Progenitor cell of endocrine pancreas (in vitro differentiated cells): ENCODE results near the gene CHRM4. TPM values are rescaled to one million over a fixed set of nuclear protein-coding genes. Genes with fewer than 3 reads are reported as not detected.

ENCODE experiments used
- DNase-seq: peaks from one replicate; pipeline ENCODE4 v3.0.0; 2021; ENCODE audit warnings: low spot score; ENCODE audit not compliant: unreplicated experiment
- H3K27ac Mint-ChIP-seq: 2 replicates; pipeline ENCODE4 v1.8.0; 2021; ENCODE audit warnings: mild to moderate bottlenecking, moderate library complexity, mixed read lengths
- H3K27me3 Mint-ChIP-seq: 2 replicates; pipeline ENCODE4 v1.8.0; 2021; ENCODE audit warnings: mixed read lengths
- H3K36me3 Mint-ChIP-seq: 2 replicates; pipeline ENCODE4 v1.8.0; 2022; ENCODE audit warnings: mixed read lengths; ENCODE audit not compliant: insufficient read depth
- H3K4me1 Mint-ChIP-seq: 2 replicates; pipeline ENCODE4 v1.8.0; 2021; ENCODE audit warnings: low read depth, mixed read lengths
- H3K4me3 Mint-ChIP-seq: 2 replicates; pipeline ENCODE4 v1.8.0; 2021; ENCODE audit warnings: low read depth, mild to moderate bottlenecking, moderate library complexity, mixed read lengths
- H3K9me3 Mint-ChIP-seq: 2 replicates; pipeline ENCODE4 v1.8.0; 2021; ENCODE audit warnings: low read depth, mixed read lengths
- CTCF ChIP-seq: fragments of 200-600 bp; sonication (generic); IDR thresholded peaks from one replicate; pipeline ENCODE4 v1.5.0; 2021; ENCODE audit warnings: antibody characterized with exemption, mild to moderate bottlenecking; ENCODE audit not compliant: unreplicated experiment
- total RNA-seq: library from RNA; stranded (reverse); gene quantifications from 2 replicates; pipeline ENCODE4 v1.2.1, GENCODE V29; 2021

CHRM4 gene
- total RNA-seq, 1 donor from 2014 or later = 0.81 TPM

GRCh38 chr11:46353698-46354097 is 37.9 kb downstream of the CHRM4 start:
- peaks cover 19% of the 10 kb centered on the region for H3K4me1 Mint-ChIP-seq
- DNase-seq = no peak
- no peaks in the 10 kb centered on the region for H3K27me3 Mint-ChIP-seq
- H3K9me3 Mint-ChIP-seq = no peaks in the 10 kb centered on the region
- no peak overlapping the region for H3K27ac Mint-ChIP-seq
- H3K36me3 Mint-ChIP-seq = no peaks in the 10 kb centered on the region
- no peak overlapping the region for H3K4me3 Mint-ChIP-seq
- no peak for TF ChIP-seq CTCF

GRCh38 chr11:46352063-46352841 is 39.3 kb downstream of the CHRM4 start:
- Mint-ChIP-seq H3K27ac (peak overlapping the region; percentile 88), H3K9me3 (no peaks in the 10 kb centered on the region), H3K27me3 (no peaks in the 10 kb centered on the region), H3K36me3 (no peaks in the 10 kb centered on the region), H3K4me3 (no peak overlapping the region), H3K4me1 (peaks cover 24% of the 10 kb centered on the region)
- peak; percentile 55 for DNase-seq
- TF ChIP-seq CTCF = peak; percentile 79

DNA sequence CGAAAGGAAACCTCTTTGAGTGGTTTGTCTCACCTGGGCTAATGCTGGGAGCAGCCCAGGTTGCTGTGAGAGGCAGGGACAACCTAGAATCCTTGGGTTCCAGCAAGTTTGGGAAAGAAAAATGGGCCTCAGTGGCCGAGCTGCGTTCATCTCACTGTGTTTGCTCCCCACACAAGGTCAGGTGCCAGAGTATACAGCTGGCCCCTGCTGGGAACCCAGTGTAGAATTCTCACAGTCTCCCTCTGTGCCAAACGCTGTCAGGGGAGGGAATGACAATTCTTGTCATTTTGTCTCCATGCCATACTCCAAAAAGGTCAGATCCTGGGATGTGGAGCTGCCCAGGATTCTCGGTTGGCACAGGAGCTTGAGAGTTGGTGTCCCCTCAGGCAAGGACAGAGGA is 40.0 kb downstream of the CHRM4 start:
- peaks cover 22% of the 10 kb centered on the region for H3K4me1 Mint-ChIP-seq
- H3K4me3 Mint-ChIP-seq = no peak overlapping the region
- no peak overlapping the region for H3K27ac Mint-ChIP-seq
- no peaks in the 10 kb centered on the region for H3K9me3 Mint-ChIP-seq
- peaks cover 4% of the 10 kb centered on the region for H3K27me3 Mint-ChIP-seq
- no peak for DNase-seq
- H3K36me3 Mint-ChIP-seq = no peaks in the 10 kb centered on the region
- no peak for TF ChIP-seq CTCF

- Mint-ChIP-seq H3K4me1 (peaks cover 22% of the 10 kb centered on the region), H3K27me3 (peaks cover 8% of the 10 kb centered on the region), H3K9me3 (no peaks in the 10 kb centered on the region), H3K36me3 (no peaks in the 10 kb centered on the region), H3K4me3 (no peak overlapping the region), H3K27ac (no peak overlapping the region)
- no peak for TF ChIP-seq CTCF
- DNase-seq = no peak
These were observed 40.4 kb downstream of the CHRM4 start for GRCh38 chr11:46351148-46351547.

- H3K36me3 Mint-ChIP-seq = no peaks in the 10 kb centered on the region
- DNase-seq = no peak
- no peaks in the 10 kb centered on the region for H3K9me3 Mint-ChIP-seq
- peaks cover 22% of the 10 kb centered on the region for H3K4me1 Mint-ChIP-seq
- TF ChIP-seq CTCF = no peak
- no peak overlapping the region for H3K4me3 Mint-ChIP-seq
- no peak overlapping the region for H3K27ac Mint-ChIP-seq
- peaks cover 11% of the 10 kb centered on the region for H3K27me3 Mint-ChIP-seq
These were observed 40.9 kb downstream of the CHRM4 start for GRCh38 chr11:46350695-46351094.
